HUES48 (cell line): ENCODE measurements around the gene ZCCHC10.
"Not testable (repeated sequence)": the region's sequence is repeated elsewhere in the genome, so short reads cannot be mapped to it uniquely, and the experiment has no call there.

Experiments used
- H3K27ac ChIP-seq: one replicate; pipeline ENCODE4 v1.7.0; 2013; ENCODE audit warnings: low read depth, low read length, inconsistent platforms
- H3K27me3 ChIP-seq: 2 replicates; pipeline ENCODE4 v1.6.1; 2013; ENCODE audit warnings: mild to moderate bottlenecking, low read length; ENCODE audit not compliant: control insufficient read depth, insufficient read depth
- H3K36me3 ChIP-seq: 2 replicates; pipeline ENCODE4 v1.6.1; 2013; ENCODE audit warnings: low read length; ENCODE audit not compliant: control insufficient read depth, insufficient read depth
- H3K4me1 ChIP-seq: 2 replicates; pipeline ENCODE4 v1.6.1; 2013; ENCODE audit warnings: mild to moderate bottlenecking, low read length; ENCODE audit not compliant: control insufficient read depth, insufficient read depth
- H3K4me3 ChIP-seq: 2 replicates; pipeline ENCODE4 v1.5.1; 2013; ENCODE audit warnings: mild to moderate bottlenecking, low read depth, low read length
- H3K9ac ChIP-seq: 2 replicates; pipeline ENCODE4 v1.6.1; 2013; ENCODE audit warnings: mild to moderate bottlenecking, low read depth, low read length, moderate library complexity
- H3K9me3 ChIP-seq: 2 replicates; pipeline ENCODE4 v1.6.1; 2013; ENCODE audit warnings: low read length; ENCODE audit not compliant: control insufficient read depth, insufficient read depth

The ZCCHC10 gene

DNA sequence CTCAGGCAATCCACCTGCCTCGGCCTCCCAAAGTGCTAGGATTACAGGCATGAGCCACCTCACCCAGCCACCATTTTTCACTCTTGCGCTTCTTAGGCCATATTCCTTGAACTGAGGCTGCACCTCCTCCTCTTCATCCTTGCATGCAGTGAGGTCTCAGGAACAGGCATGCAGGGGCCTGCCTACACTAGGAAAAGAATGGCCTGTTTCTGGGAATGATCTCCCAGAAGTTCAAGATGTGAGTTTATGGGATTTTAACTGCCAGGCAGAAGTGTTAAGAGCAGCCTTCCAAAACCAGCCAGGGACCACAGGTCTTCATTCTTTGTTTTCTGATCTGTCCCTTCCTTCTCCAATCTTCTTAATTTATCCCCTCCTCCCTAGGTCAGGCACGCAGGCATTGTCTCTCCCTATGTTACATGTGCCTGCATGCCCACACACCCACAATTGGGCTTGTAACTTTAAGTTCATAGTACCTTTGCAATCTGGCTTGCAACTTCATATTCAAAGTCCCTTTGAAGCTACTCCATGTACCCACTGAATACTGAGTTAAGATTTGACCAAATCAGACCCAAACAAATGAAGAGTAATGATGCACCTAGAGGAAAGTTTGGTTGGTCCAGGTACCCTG is 14.9 kb upstream of the ZCCHC10 start:
- H3K9ac ChIP-seq: no peak overlapping the region
- no peaks in the 10 kb centered on the region for H3K36me3 ChIP-seq
- H3K4me1 ChIP-seq: no peaks in the 10 kb centered on the region
- H3K4me3 ChIP-seq: no peak overlapping the region
- no peaks in the 10 kb centered on the region for H3K9me3 ChIP-seq
- no peak overlapping the region for H3K27ac ChIP-seq
- H3K27me3 ChIP-seq: no peaks in the 10 kb centered on the region

DNA sequence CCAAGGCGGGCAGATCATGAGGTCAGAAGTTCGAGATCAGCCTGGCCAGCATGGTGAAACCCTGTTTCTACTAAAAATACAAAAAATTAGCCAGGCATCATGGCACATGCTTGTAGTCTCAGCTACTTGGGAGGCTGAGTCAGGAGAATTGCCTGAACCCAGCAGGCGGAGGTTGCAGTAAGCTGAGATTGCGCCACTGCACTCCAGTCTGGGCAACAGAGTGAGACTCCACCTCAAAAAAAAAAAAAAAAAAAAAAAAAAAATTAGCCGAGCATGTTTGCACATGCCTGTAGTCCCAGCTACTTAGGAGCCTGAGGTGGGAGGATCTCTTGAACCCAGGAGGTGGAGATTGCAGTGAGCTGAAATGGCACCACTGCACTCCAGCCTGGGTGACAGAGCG is 10.3 kb upstream of the ZCCHC10 start:
- not testable (repeated sequence) for H3K9me3 ChIP-seq, H3K4me3 ChIP-seq, H3K36me3 ChIP-seq, H3K9ac ChIP-seq, H3K4me1 ChIP-seq, H3K27me3 ChIP-seq, H3K27ac ChIP-seq

DNA sequence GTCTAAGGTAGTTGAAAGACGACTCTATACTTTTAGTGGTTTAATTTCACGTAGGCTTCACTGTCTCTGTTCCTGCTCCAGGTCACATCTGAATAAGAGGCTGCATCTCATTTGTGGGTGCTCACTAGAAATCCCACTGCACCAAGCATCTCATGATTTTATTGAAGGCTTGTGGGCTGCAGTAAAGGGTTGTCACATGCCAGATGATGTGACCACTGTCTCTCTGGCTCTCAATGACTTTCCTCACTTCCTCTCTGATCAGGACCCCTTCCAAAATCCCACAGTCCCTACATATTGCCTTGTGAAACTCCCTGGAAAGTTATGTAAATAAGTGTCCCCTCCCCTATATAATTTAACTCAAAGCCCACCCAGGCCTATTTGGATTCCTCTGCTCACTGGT is 8.9 kb upstream of the ZCCHC10 start:
- H3K36me3 ChIP-seq: no peaks in the 10 kb centered on the region
- H3K27ac ChIP-seq: no peak overlapping the region
- no peaks in the 10 kb centered on the region for H3K9me3 ChIP-seq
- no peaks in the 10 kb centered on the region for H3K27me3 ChIP-seq
- H3K4me1 ChIP-seq: 0 out of 2 replicates have a peak, but pooled peaks cover 5% of the 10 kb centered on the region
- no peak overlapping the region for H3K9ac ChIP-seq
- no peak overlapping the region for H3K4me3 ChIP-seq

DNA sequence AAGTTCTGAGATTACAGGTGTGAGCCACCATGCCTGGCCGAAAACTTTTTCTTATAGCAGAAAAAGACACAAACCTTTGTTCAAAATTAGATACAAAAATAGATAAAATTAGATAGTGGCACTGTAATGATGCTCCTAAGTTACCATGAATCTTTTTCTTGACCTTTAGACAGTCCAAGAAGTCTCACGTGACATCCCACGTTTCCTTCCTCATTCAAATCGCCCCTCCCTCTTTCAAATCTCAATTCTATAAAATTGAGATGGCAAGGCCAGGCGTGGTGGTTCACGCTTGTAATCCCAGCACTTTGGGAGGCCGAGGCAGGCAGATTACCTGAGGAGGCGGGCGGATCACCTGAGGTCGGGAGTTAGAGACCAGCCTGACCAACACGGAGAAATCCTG is 7.7 kb upstream of the ZCCHC10 start:
- Histone ChIP-seq H3K27me3 (no peaks in the 10 kb centered on the region), H3K27ac (no peak overlapping the region), H3K4me3 (no peak overlapping the region), H3K9ac (no peak overlapping the region), H3K36me3 (no peaks in the 10 kb centered on the region), H3K4me1 (0 out of 2 replicates have a peak, but pooled peaks cover 7% of the 10 kb centered on the region), H3K9me3 (no peaks in the 10 kb centered on the region)

DNA sequence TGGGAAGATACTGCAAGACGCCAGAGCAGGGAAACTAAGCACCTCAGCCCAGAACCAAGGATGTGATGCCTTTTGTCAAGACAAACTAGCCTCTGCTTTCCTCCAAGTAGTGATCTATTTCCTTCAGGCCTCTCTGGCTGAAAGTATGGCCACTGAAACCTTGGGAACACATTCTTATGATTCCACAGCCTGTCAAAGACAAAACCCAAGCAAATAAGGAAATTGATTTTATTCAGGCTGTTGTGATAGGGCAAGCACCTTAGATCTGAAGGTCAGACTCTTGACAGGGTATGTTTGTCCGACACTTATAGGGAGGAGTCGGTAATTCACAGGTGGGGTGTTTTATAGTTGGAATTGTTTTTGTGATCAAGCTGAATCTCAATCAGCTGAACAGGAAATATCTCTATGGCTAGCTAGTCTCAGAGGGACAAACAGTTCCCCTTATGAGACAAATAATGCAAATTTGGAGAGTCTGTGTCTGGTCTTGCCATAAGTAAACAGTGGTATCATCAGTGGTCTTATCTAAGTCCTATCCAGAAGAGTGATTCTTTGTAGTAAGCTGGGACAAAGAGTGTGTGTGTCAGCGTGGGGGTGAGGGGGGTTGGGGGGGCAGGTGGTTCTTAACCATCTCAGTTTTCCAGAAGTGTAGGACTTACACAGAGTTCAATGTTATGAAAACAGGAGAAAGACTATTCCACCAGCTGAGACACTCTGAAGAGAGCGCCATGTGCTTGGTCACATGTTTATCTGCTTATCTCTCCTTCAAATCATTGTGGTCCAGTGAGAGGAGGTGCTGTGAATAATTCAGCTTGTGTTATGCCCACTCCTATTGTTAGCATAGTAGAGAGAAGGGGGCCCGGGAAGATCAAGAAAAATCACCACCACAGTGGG is 6.7 kb upstream of the ZCCHC10 start:
- no peaks in the 10 kb centered on the region for H3K27me3 ChIP-seq
- H3K36me3 ChIP-seq: no peaks in the 10 kb centered on the region
- no peak overlapping the region for H3K9ac ChIP-seq
- H3K4me1 ChIP-seq: 0 out of 2 replicates have a peak, but pooled peaks cover 7% of the 10 kb centered on the region
- H3K27ac ChIP-seq: no peak overlapping the region
- H3K4me3 ChIP-seq: no peak overlapping the region
- H3K9me3 ChIP-seq: no peaks in the 10 kb centered on the region

DNA sequence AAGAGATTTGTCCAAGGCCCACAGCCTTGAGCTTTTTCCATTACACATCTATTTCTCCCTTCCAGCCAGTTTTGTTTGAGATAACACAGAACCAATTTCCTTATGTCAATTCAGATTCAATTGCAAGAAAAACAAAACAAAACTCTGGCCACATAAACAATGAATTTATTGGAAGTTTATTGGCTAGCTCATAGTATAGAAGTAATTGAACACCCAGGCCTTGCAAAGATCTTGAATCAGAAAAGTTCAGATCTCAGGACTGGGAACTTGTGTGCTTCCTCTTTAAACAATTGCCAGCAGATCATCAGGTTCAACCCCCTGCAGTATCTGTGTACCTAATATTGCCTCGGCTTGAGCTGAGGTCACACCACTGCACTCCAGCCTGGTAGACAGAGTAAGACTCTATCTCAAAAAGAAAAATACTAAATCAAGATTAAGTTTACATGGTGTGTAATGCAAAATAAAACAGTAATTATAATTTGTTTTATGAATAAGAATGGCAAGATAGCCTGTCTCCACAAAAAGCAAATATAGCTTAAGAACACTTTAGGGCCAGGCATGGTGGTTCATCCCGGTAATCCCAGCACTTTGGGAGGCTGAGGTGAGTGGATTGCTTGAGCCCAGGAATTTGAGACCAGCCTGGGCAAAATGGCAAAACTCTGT is 4.1 kb upstream of the ZCCHC10 start:
- Histone ChIP-seq H3K9me3 (no peaks in the 10 kb centered on the region), H3K27me3 (no peaks in the 10 kb centered on the region), H3K4me3 (no peak overlapping the region), H3K36me3 (no peaks in the 10 kb centered on the region), H3K9ac (no peak overlapping the region), H3K27ac (peak overlapping the region; percentile 42), H3K4me1 (peaks cover 15% of the 10 kb centered on the region; the same call in 1 of the 2 replicates)

DNA sequence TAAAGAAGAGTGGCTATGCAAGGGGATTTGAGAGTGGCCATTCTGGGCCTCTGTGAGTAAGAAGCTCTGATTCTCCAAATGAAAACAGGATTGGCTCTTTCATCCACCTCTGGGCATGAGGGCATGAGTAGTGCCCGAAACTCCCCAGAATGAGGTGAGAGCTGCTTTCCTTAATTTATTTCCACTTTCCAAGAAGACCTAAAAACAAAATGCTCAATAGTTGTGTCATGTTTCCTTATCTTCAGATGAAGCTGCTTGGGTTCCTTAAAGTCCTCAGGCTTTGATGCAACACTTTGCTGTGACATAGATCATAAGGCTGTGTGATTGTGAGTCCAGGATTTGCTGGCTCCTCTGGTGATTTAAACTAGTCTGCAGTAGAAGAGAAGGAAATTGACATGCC is 3.1 kb upstream of the ZCCHC10 start:
- Histone ChIP-seq H3K36me3 (no peaks in the 10 kb centered on the region), H3K4me3 (no peak overlapping the region), H3K27ac (no peak overlapping the region), H3K9ac (no peak overlapping the region), H3K4me1 (peaks cover 16% of the 10 kb centered on the region; the same call in 1 of the 2 replicates), H3K27me3 (no peaks in the 10 kb centered on the region), H3K9me3 (no peaks in the 10 kb centered on the region)

DNA sequence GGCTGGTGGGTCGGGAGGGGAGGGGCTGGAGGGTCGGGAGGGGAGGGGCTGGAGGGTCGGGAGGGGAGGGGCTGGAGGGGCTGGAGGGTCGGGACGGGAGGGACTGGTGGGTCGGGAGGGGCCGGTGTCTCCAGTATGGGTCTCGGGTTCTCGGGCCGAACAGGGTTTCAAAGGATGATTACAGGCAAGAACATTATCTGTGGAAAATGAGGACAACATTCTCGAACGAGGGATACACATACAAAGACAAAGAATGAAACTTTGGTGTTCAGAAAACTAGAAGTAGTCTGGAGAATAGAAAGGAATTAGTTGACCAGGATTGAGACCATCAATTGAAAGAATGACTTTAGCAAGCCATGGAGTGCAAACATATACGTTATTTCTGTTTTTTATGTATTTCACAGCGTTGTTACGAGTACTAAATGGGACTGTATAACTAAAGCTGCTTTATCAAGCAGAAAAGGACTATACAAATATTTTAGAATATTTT is 360 bp upstream of the ZCCHC10 start:
- peak overlapping the region; percentile 65 for H3K4me3 ChIP-seq
- 0 out of 2 replicates have a peak overlapping the region, but pooled peaks have one; percentile 40 for H3K9ac ChIP-seq
- no peak overlapping the region for H3K27ac ChIP-seq
- no peaks in the 10 kb centered on the region for H3K27me3 ChIP-seq
- no peaks in the 10 kb centered on the region for H3K9me3 ChIP-seq
- H3K36me3 ChIP-seq: peaks cover 3% of the 10 kb centered on the region; the same call in 1 of the 2 replicates
- peaks cover 13% of the 10 kb centered on the region; the same call in 1 of the 2 replicates for H3K4me1 ChIP-seq

DNA sequence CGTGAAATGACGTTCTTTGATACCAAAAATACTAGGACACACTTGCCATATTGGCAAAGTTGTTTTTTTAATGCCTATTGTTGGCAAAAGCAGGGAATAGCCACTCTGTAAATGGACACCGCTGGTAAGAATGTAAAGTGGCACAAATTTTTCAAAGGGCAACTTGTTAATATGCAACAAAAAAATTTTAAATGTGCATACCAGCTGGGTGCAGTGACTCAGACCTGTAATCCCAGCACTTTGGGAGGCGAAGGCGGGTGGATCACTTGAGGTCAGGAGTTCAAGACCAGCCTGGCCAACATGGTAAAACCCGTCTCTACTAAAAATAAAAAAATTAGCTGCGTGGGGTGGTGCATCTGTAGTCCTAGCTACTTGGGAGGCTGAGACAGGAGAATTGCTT is 6.9 kb downstream of the ZCCHC10 start:
- not testable (repeated sequence) for H3K27me3 ChIP-seq, H3K9me3 ChIP-seq, H3K27ac ChIP-seq, H3K4me1 ChIP-seq, H3K9ac ChIP-seq, H3K4me3 ChIP-seq
- peaks cover 24% of the 10 kb centered on the region for H3K36me3 ChIP-seq

DNA sequence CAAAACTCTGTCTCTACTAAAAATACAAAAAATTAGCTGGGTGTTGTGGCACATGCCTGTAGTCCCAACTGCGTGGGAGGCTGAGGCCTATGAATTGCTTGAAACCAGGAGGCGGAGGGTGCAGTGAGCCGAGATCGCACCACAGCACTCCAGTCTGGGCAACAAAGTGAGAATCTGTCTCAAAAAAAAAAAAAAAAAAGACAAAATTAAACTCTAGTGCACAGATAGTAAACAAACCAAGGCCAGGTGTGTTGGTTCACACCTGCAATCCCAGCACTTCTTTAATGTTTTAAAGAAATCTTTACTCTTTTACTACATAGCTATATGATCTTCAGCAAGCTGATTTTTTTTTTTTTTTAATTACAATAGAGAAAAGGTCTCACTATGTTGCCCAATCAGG is 8.4 kb downstream of the ZCCHC10 start:
- H3K27ac ChIP-seq: no peak overlapping the region
- no peaks in the 10 kb centered on the region for H3K27me3 ChIP-seq
- no peak overlapping the region for H3K9ac ChIP-seq
- H3K9me3 ChIP-seq: no peaks in the 10 kb centered on the region
- no peak overlapping the region for H3K4me3 ChIP-seq
- H3K36me3 ChIP-seq: peaks cover 22% of the 10 kb centered on the region
- H3K4me1 ChIP-seq: no peaks in the 10 kb centered on the region

DNA sequence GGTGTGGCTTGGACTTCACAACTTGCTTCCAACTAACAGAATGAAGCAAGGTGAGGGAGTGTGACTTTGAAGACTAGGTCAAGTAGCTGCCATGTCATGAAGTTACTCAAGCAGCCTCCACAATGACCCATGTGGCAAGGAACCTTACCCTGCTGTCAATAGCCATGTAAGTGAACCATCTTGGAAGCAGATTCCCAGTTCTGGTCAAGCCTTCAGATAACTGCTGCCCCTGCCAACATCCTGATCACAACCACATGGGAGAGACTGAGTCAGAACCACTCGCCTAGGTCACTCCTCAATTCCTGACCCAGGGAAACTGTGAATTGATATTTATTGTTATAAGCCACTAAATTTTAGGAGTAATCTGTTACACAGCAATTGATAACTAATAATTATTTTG is 10.9 kb downstream of the ZCCHC10 start:
- no peak overlapping the region for H3K27ac ChIP-seq
- no peak overlapping the region for H3K4me3 ChIP-seq
- H3K27me3 ChIP-seq: no peaks in the 10 kb centered on the region
- H3K9ac ChIP-seq: no peak overlapping the region
- no peaks in the 10 kb centered on the region for H3K4me1 ChIP-seq
- H3K36me3 ChIP-seq: peaks cover 22% of the 10 kb centered on the region
- H3K9me3 ChIP-seq: no peaks in the 10 kb centered on the region
